Measurements from ENCODE around the gene IVL.
A peak's percentile ranks its signal among the peaks of the same experiment; 100 is the strongest.

DNA sequence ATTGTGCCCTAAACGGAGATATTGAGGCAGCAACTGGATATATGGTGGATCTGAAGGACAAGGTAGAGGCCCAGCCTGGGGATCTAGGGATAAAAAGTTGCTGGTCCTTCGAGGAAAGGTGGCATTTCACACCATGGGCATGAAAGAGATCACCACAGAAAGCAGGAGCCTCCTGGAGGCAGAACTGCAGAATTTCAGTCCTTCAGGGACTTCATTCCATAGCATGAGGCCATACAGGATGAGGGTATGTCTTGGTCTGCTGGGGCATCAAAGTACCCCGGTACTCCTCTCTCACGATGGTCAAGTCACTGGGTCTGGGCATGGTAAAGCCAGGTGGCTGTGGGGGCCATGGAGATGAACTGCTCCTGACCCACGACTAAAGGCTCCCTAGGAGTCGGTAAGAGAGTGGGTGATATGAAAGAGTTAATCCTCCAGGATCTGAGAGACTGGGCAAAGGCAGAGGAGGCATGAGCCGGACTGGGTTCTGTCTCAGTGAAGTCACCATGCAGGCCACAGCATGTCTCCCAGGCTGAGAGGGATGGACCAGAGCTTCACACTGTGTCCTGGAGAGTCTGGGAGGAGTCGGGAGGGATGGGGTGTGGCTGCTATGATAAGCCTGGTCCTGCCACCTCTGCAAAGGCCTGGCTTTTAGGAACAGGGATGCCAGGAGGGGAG, 32.8 kb downstream of the IVL start:
- TF ChIP-seq, protein P1, sequence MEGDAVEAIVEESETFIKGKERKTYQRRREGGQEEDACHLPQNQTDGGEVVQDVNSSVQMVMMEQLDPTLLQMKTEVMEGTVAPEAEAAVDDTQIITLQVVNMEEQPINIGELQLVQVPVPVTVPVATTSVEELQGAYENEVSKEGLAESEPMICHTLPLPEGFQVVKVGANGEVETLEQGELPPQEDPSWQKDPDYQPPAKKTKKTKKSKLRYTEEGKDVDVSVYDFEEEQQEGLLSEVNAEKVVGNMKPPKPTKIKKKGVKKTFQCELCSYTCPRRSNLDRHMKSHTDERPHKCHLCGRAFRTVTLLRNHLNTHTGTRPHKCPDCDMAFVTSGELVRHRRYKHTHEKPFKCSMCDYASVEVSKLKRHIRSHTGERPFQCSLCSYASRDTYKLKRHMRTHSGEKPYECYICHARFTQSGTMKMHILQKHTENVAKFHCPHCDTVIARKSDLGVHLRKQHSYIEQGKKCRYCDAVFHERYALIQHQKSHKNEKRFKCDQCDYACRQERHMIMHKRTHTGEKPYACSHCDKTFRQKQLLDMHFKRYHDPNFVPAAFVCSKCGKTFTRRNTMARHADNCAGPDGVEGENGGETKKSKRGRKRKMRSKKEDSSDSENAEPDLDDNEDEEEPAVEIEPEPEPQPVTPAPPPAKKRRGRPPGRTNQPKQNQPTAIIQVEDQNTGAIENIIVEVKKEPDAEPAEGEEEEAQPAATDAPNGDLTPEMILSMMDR (IDR thresholded peaks at IDR 0.05), result no peak
- TF ChIP-seq POLR2A (IDR thresholded peaks at IDR 0.05) (no peak), POLR2AphosphoS5 (IDR thresholded peaks at IDR 0.05; ENCODE audit: insufficient read depth in 1 of 2, low read depth in 1 of 2) (peak in 1 of 2 donors; percentile 52)

All from vagina (tissue), 2 donors.